K562 (cell line): Measurements from ENCODE around the gene MRPL58. TPM values are rescaled to one million over a fixed set of nuclear protein-coding genes. Genes with fewer than 3 reads are reported as not detected.

Source experiments
- ATAC-seq: fragments of 200-7000 bp; cut with Tn5 transposase; 3 replicates; pipeline ENCODE4 v1.9.1; 2020; ENCODE audit warnings: moderate library complexity
- BruUV-seq: library from RNA; stranded (reverse); fragments of 400-500 nt; replicated peaks from 2 replicates; lab custom pipeline; 2021; lab: Mats Ljungman, UMichigan
- CTCF ChIA-PET: fragments of 300-600 bp; formaldehyde crosslinking; extraction: SDS; loops from one replicate; lab custom pipeline; 2021; ENCODE audit warnings: low intra/inter-chr PET ratio; lab: Yijun Ruan, JAX
- POLR2A ChIA-PET: fragments of 300-600, 350-650 bp; sonication (Branson Sonifier 250); formaldehyde crosslinking; extraction: SDS; loops from one replicate; lab custom pipeline; 2021; ENCODE audit warnings: antibody characterized with exemption, inconsistent platforms; lab: Yijun Ruan, JAX
- DNase-seq, 4 experiments: peaks; one replicate each; pipeline versions ENCODE4 v3.0.0 to v3.0.0-alpha.2; 2011 to 2018; ENCODE audit warnings: low spot score in 3 of 4, mixed read lengths in 3 of 4; ENCODE audit errors: extremely low read depth in 1 of 4
- FAIRE-seq: peaks from 2 replicates; lab custom pipeline; 2011; peaks lifted over from hg19 to GRCh38; lab: Jason Lieb, UNC
- H2AFZ ChIP-seq: 2 replicates; pipeline ENCODE4 v1.6.0; 2011; ENCODE audit warnings: low read depth, low read length, control low read depth, inconsistent platforms
- H3K27ac ChIP-seq: fragments of 200-600 bp; 3 replicates; pipeline ENCODE4 v1.8.0; 2011; ENCODE audit warnings: low read depth, mild to moderate bottlenecking, control low read depth, inconsistent platforms, low read length, moderate library complexity, mixed read lengths; ENCODE audit errors: extremely low read depth
- H3K27me3 ChIP-seq, 2 experiments: fragments of 300-600 bp in 1 of 2; 2 replicates in 1 of 2; 3 replicates in 1 of 2; pipeline versions ENCODE4 v1.6.0 to v1.8.0; 2011; ENCODE audit warnings: inconsistent platforms in 2 of 2, low read length in 2 of 2, mild to moderate bottlenecking in 1 of 2, mixed read lengths in 1 of 2, moderate library complexity in 1 of 2; ENCODE audit not compliant: control insufficient read depth in 2 of 2, insufficient read depth in 2 of 2
- H3K36me3 ChIP-seq: fragments of 300-600 bp; 3 replicates; pipeline ENCODE4 v1.8.0; 2011; ENCODE audit warnings: mild to moderate bottlenecking, low read length, inconsistent platforms; ENCODE audit not compliant: control insufficient read depth, insufficient read depth
- H3K4me1 ChIP-seq, 2 experiments: fragments of 200-600 bp in 1 of 2; replicated peaks in 1 of 2; 2 replicates in 1 of 2; 3 replicates in 1 of 2; pipeline versions ENCODE4 v1.5.1 to v1.8.0; 2011; ENCODE audit warnings: inconsistent platforms in 2 of 2, low read length in 2 of 2, mild to moderate bottlenecking in 1 of 2, mixed read lengths in 1 of 2, moderate library complexity in 1 of 2; ENCODE audit not compliant: control insufficient read depth in 2 of 2, insufficient read depth in 2 of 2
- H3K4me2 ChIP-seq: 2 replicates; pipeline ENCODE4 v1.6.1; 2011; ENCODE audit warnings: low read length, control low read depth, inconsistent platforms, mixed read lengths; ENCODE audit not compliant: insufficient read depth
- H3K4me3 ChIP-seq: fragments of 200-600 bp; sonication (generic), shearing (Covaris generic); 2 replicates; pipeline ENCODE4 v1.5.1; 2016; ENCODE audit warnings: control low read depth, inconsistent platforms
- H3K79me2 ChIP-seq: fragments of 200-600 bp; 3 replicates; pipeline ENCODE4 v1.8.0; 2011; ENCODE audit warnings: low read length, inconsistent platforms; ENCODE audit not compliant: control insufficient read depth, insufficient read depth
- H3K9ac ChIP-seq, 2 experiments: 2 replicates each; pipeline versions ENCODE4 v1.6.0 to v1.6.1; 2011; ENCODE audit warnings: low read depth in 2 of 2, low read length in 2 of 2, control low read depth in 1 of 2, inconsistent platforms in 1 of 2, mild to moderate bottlenecking in 1 of 2, mixed read lengths in 1 of 2; ENCODE audit not compliant: insufficient read depth in 1 of 2
- H3K9me1 ChIP-seq: one replicate; pipeline ENCODE4 v1.6.0; 2011; ENCODE audit warnings: inconsistent platforms, mild to moderate bottlenecking, low read length, moderate library complexity; ENCODE audit not compliant: control insufficient read depth, insufficient read depth
- H3K9me3 ChIP-seq: replicated peaks from 2 replicates; pipeline ENCODE4 v1.5.1; 2011; ENCODE audit warnings: low read depth, low read length, inconsistent platforms; ENCODE audit not compliant: control insufficient read depth, insufficient read depth
- H4K20me1 ChIP-seq: replicated peaks from 2 replicates; pipeline ENCODE4 v1.6.1; 2011; ENCODE audit warnings: low read length, inconsistent platforms, mixed read lengths; ENCODE audit not compliant: control insufficient read depth, insufficient read depth
- CREM ChIP-seq: IDR thresholded peaks from 2 replicates; pipeline ENCODE4 v1.6.1; 2014; ENCODE audit warnings: antibody characterized with exemption, low read depth
- CTBP1 ChIP-seq: fragments of 450-650 bp; IDR thresholded peaks from 2 replicates; pipeline ENCODE4 v1.6.1; 2016; ENCODE audit warnings: borderline replicate concordance
- MEIS2 ChIP-seq: fragments of 450-650 bp; IDR thresholded peaks from 2 replicates; pipeline ENCODE4 v1.6.1; 2014; ENCODE audit warnings: mild to moderate bottlenecking; ENCODE audit not compliant: partially characterized antibody
- NFYB ChIP-seq: IDR thresholded peaks from 2 replicates; pipeline ENCODE4 v1.6.1; 2011; ENCODE audit warnings: mild to moderate bottlenecking, moderate library complexity; ENCODE audit not compliant: insufficient read length; ENCODE audit errors: extremely low read depth
- PRPF4 ChIP-seq: fragments of 200-400 bp; formaldehyde crosslinking; IDR thresholded peaks from one replicate; pipeline ENCODE4 v1.6.1; 2017; ENCODE audit warnings: low read length, low read depth, mild to moderate bottlenecking; ENCODE audit not compliant: insufficient read depth, poor library complexity, severe bottlenecking
- U2AF1 ChIP-seq: fragments of 200-400 bp; formaldehyde crosslinking; optimal IDR thresholded peaks from 2 replicates; pipeline ENCODE3; 2017; ENCODE audit warnings: mild to moderate bottlenecking, low read depth, low read length, moderate library complexity
- WGBS: fragments of 100-300 bp; shearing (Covaris generic); methylation state at CpG from one replicate; pipeline ENCODE4 v1.1.6; 2016; ENCODE audit warnings: low coverage, mixed read lengths; ENCODE audit not compliant: insufficient coverage; ENCODE audit errors: missing lambda C conversion rate; 5-methylcytosine and 5-hydroxymethylcytosine counted together
- in situ Hi-C: fragments of 300-500 bp; cut with MboI; formaldehyde crosslinking; loops from 4 replicates; pipeline ENCODE4 v1.15.0; 2018; ENCODE audit warnings: inconsistent platforms, mixed read lengths
- intact Hi-C: fragments of 100-400 bp; cut with micrococcal nuclease; formaldehyde crosslinking; loops from 2 replicates; pipeline ENCODE4 v1.14.2; 2022
- polyA plus RNA-seq, 8 experiments: library from polyadenylated mRNA; depleted of rRNA in 4 of 8; stranded (reverse) in 5 of 8; unstranded in 3 of 8; fragments of >200 nt; fragmentation: Nextera tagmentation in 2 of 8; fragmentation: Illumina TruSeq in 1 of 8; extraction: Ambion mirVana in 2 of 8; extraction: Trizol in 1 of 8; gene quantifications; 2 replicates each; pipeline versions ENCODE4 v1.2.1 to v1.2.3, GENCODE V29; 2011 to 2014; ENCODE audit warnings: inconsistent platforms in 1 of 8, missing spikeins in 1 of 8
- total RNA-seq, 7 experiments: library from RNA; depleted of rRNA in 6 of 7; stranded (reverse); fragments of >200 nt in 6 of 7; fragmentation: Illumina TruSeq in 2 of 7; extraction: Trizol in 2 of 7; gene quantifications; 2 replicates each; pipeline versions ENCODE4 v1.2.1 to v1.2.3, GENCODE V29; 2011 to 2021; ENCODE audit warnings: low replicate concordance in 1 of 7
- TF ChIP-seq, protein P1 (sequence below): sonication (generic); formaldehyde crosslinking; IDR thresholded peaks from 2 replicates; pipeline ENCODE4 v1.8.1; 2023; ENCODE audit warnings: mild to moderate bottlenecking, missing genetic modification reagents
- TF ChIP-seq, protein P2 (sequence below): sonication (generic); formaldehyde crosslinking; IDR thresholded peaks from 2 replicates; pipeline ENCODE4 v1.9.0; 2022; ENCODE audit warnings: mild to moderate bottlenecking, missing genetic modification reagents
- TF ChIP-seq, protein P3 (sequence below): fragments of 450-650 bp; IDR thresholded peaks from 2 replicates; pipeline ENCODE4 v1.6.1; 2016
- TF ChIP-seq, protein P4 (sequence below): fragments of 450-650 bp; IDR thresholded peaks from 2 replicates; pipeline ENCODE4 v1.7.1; 2018; ENCODE audit warnings: mild to moderate bottlenecking, low read depth; ENCODE audit not compliant: partially characterized antibody

MRPL58 gene
- total and polyA plus RNA-seq, 9 of the 15 experiments (the other 6 are each of a cell fraction or from before 2014, with no cell fraction given) = 30.8 to 107 (median 72.4) TPM

DNA sequence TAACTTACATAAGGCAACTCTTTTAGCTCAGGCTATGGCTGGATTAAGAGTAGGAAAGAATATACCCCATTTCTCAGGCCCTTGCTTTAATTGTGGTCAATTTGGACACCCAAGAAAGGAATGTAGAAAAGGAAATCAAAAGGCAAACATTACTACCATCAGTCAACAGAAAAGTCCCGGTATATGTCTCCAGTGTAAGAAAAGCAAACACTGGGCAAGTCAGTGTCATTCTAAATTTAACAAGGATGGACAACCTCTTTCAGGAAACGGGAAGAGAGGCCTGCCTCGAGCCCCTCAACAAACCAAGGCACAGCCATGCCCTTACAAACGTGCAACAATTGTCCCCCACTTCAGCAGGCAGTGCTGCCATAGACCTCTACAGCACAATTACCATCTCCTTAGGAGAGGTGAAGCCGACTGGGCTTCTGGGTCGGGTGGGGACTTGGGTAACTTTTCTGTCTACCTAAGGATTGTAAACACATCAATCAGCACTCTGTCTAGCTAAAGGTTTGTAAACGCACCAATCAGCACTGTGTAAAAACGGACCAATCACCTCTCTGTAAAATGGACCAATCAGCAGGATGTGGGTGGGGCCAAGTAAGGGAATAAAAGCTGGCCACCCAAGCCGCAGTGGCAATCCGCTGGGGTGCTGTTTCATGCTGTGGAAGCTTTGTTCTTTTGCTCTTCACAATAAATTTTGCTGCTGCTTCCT, 12.4 kb downstream of the MRPL58 start:
- no peak for DNase-seq
- 80% methylated on average over 10 of the region's 10 CpGs for WGBS
- intact Hi-C loops (no loop called here), in situ Hi-C loops (no loop called here)
- Histone ChIP-seq H3K36me3 (peaks cover 30% of the 10 kb centered on the region; the same call in 2 of the 3 replicates), H3K9ac (no peak overlapping the region), H3K27ac (no peak overlapping the region), H3K27me3 (no peaks in the 10 kb centered on the region), H4K20me1 (no peaks in the 10 kb centered on the region), H3K79me2 (no peaks in the 10 kb centered on the region), H2AFZ (no peak overlapping the region), H3K4me2 (no peak overlapping the region), H3K9me1 (no peaks in the 10 kb centered on the region), H3K4me3 (no peak overlapping the region), H3K9me3 (peaks cover 7% of the 10 kb centered on the region), H3K4me1 (peaks cover 0 to 7% of the 10 kb centered on the region in 2 experiments; a peak in 3 of 5 replicates)
- POLR2A ChIA-PET = interaction anchor here (0.6 to 3.4 kb wide), 7 partner anchors 10 to 1492 kb away, joined by 3 to 22 read pairs (median 3); partner anchors contain the start of gene MRPL58
- TF ChIP-seq, protein P1, sequence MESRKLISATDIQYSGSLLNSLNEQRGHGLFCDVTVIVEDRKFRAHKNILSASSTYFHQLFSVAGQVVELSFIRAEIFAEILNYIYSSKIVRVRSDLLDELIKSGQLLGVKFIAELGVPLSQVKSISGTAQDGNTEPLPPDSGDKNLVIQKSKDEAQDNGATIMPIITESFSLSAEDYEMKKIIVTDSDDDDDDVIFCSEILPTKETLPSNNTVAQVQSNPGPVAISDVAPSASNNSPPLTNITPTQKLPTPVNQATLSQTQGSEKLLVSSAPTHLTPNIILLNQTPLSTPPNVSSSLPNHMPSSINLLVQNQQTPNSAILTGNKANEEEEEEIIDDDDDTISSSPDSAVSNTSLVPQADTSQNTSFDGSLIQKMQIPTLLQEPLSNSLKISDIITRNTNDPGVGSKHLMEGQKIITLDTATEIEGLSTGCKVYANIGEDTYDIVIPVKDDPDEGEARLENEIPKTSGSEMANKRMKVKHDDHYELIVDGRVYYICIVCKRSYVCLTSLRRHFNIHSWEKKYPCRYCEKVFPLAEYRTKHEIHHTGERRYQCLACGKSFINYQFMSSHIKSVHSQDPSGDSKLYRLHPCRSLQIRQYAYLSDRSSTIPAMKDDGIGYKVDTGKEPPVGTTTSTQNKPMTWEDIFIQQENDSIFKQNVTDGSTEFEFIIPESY (CRISPR knock-in tag) = peak; percentile 58
- TF ChIP-seq CTBP1 = no peak
- TF ChIP-seq MEIS2 = peak; percentile 79
- TF ChIP-seq, protein P2, sequence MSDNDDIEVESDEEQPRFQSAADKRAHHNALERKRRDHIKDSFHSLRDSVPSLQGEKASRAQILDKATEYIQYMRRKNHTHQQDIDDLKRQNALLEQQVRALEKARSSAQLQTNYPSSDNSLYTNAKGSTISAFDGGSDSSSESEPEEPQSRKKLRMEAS (CRISPR knock-in tag) = no peak
- no peak for TF ChIP-seq U2AF1
- TF ChIP-seq, protein P3, sequence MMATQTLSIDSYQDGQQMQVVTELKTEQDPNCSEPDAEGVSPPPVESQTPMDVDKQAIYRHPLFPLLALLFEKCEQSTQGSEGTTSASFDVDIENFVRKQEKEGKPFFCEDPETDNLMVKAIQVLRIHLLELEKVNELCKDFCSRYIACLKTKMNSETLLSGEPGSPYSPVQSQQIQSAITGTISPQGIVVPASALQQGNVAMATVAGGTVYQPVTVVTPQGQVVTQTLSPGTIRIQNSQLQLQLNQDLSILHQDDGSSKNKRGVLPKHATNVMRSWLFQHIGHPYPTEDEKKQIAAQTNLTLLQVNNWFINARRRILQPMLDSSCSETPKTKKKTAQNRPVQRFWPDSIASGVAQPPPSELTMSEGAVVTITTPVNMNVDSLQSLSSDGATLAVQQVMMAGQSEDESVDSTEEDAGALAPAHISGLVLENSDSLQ = peak; percentile 51; the same call in 1 of the 2 replicates
- no peak for TF ChIP-seq PRPF4
- TF ChIP-seq, protein P4, sequence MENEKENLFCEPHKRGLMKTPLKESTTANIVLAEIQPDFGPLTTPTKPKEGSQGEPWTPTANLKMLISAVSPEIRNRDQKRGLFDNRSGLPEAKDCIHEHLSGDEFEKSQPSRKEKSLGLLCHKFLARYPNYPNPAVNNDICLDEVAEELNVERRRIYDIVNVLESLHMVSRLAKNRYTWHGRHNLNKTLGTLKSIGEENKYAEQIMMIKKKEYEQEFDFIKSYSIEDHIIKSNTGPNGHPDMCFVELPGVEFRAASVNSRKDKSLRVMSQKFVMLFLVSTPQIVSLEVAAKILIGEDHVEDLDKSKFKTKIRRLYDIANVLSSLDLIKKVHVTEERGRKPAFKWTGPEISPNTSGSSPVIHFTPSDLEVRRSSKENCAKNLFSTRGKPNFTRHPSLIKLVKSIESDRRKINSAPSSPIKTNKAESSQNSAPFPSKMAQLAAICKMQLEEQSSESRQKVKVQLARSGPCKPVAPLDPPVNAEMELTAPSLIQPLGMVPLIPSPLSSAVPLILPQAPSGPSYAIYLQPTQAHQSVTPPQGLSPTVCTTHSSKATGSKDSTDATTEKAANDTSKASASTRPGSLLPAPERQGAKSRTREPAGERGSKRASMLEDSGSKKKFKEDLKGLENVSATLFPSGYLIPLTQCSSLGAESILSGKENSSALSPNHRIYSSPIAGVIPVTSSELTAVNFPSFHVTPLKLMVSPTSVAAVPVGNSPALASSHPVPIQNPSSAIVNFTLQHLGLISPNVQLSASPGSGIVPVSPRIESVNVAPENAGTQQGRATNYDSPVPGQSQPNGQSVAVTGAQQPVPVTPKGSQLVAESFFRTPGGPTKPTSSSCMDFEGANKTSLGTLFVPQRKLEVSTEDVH = no peak
- peak; percentile 84 for TF ChIP-seq NFYB
- TF ChIP-seq CREM = no peak
- no TSS peak for BruUV-seq
- ATAC-seq = no peak; the same call in 2 of the 3 replicates
- CTCF ChIA-PET = no interaction called here
- no peak for FAIRE-seq
